HepG2 (cell line): ENCODE measurements around the gene APBA1. TPM values are rescaled to one million over a fixed set of nuclear protein-coding genes. Genes with fewer than 3 reads are reported as not detected.

Source experiments
- HOXA7 ChIP-seq: sonication (generic); formaldehyde crosslinking; IDR thresholded peaks from 2 replicates; pipeline ENCODE4 v1.8.1; 2022; ENCODE audit warnings: mild to moderate bottlenecking, missing genetic modification reagents, moderate library complexity
- ZNF605 ChIP-seq: sonication (generic); formaldehyde crosslinking; IDR thresholded peaks from 2 replicates; pipeline ENCODE4 v1.8.0; 2022; ENCODE audit warnings: mild to moderate bottlenecking, missing genetic modification reagents
- polyA plus RNA-seq, 8 experiments: library from polyadenylated mRNA; depleted of rRNA in 3 of 8; stranded (reverse) in 7 of 8; unstranded in 1 of 8; fragments of >200 nt; fragmentation: Illumina TruSeq in 4 of 8; extraction: Trizol in 4 of 8; gene quantifications; 2 replicates each; pipeline versions ENCODE4 v1.2.1 to v1.2.3, GENCODE V29; 2011 to 2016; ENCODE audit warnings: low read depth in 4 of 8, missing spikeins in 1 of 8, mixed read lengths in 1 of 8; ENCODE audit not compliant: insufficient read depth in 1 of 8
- total RNA-seq, 5 experiments: library from RNA; depleted of rRNA; stranded (reverse); fragments of >200 nt; fragmentation: Illumina TruSeq; extraction: Trizol; gene quantifications; 2 replicates each; pipeline ENCODE4 v1.2.3, GENCODE V29; 2016; ENCODE audit warnings: low read depth in 1 of 5
- TF ChIP-seq, protein P1 (sequence below): sonication (generic); formaldehyde crosslinking; IDR thresholded peaks from 2 replicates; pipeline ENCODE4 v1.4.0; 2020; ENCODE audit warnings: missing genetic modification reagents
- TF ChIP-seq, protein P2 (sequence below): sonication (generic); formaldehyde crosslinking; IDR thresholded peaks from 2 replicates; pipeline ENCODE4 v1.5.1; 2020; ENCODE audit warnings: mild to moderate bottlenecking, missing genetic modification reagents, moderate library complexity
- TF ChIP-seq, protein P3 (sequence below): sonication (generic); formaldehyde crosslinking; IDR thresholded peaks from 2 replicates; pipeline ENCODE4 v1.5.0; 2020; ENCODE audit warnings: mild to moderate bottlenecking, missing genetic modification reagents, moderate library complexity

APBA1 gene
- total and polyA plus RNA-seq, 2 of the 13 experiments (the other 11 are each of a cell fraction or from before 2014, with no cell fraction given): 0.15 TPM; not detected in 1

DNA sequence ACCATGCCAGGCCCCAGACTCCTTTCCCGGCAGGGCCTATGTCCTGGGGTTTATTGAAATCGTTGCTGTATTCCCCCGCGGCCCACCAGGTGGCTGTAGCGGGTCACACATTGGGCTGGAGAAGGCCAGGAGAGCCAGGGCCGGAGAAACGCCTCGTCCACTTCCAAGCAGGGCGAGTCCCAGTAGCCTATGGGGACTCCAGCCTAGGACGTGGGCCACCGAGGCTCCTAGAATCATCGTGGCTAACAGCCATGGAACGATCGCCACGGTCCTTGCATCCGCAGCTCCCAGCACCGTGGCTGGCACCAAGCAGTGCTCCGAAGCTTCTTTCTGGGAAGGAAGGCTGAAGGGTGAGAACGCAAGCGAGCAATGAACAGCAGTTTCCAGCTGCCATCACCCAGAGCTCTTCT lies 259.4 kb downstream of the APBA1 start (continued):
- TF ChIP-seq, protein P1, sequence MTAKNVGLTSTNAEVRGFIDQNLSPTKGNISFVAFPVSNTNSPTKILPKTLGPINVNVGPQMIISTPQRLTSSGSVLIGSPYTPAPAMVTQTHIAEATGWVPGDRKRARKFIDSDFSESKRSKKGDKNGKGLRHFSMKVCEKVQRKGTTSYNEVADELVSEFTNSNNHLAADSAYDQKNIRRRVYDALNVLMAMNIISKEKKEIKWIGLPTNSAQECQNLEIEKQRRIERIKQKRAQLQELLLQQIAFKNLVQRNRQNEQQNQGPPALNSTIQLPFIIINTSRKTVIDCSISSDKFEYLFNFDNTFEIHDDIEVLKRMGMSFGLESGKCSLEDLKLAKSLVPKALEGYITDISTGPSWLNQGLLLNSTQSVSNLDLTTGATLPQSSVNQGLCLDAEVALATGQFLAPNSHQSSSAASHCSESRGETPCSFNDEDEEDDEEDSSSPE (CRISPR knock-in tag): no peak
- TF ChIP-seq ZNF605 (CRISPR knock-in tag): no peak
- TF ChIP-seq HOXA7 (CRISPR knock-in tag): no peak
- TF ChIP-seq, protein P2, sequence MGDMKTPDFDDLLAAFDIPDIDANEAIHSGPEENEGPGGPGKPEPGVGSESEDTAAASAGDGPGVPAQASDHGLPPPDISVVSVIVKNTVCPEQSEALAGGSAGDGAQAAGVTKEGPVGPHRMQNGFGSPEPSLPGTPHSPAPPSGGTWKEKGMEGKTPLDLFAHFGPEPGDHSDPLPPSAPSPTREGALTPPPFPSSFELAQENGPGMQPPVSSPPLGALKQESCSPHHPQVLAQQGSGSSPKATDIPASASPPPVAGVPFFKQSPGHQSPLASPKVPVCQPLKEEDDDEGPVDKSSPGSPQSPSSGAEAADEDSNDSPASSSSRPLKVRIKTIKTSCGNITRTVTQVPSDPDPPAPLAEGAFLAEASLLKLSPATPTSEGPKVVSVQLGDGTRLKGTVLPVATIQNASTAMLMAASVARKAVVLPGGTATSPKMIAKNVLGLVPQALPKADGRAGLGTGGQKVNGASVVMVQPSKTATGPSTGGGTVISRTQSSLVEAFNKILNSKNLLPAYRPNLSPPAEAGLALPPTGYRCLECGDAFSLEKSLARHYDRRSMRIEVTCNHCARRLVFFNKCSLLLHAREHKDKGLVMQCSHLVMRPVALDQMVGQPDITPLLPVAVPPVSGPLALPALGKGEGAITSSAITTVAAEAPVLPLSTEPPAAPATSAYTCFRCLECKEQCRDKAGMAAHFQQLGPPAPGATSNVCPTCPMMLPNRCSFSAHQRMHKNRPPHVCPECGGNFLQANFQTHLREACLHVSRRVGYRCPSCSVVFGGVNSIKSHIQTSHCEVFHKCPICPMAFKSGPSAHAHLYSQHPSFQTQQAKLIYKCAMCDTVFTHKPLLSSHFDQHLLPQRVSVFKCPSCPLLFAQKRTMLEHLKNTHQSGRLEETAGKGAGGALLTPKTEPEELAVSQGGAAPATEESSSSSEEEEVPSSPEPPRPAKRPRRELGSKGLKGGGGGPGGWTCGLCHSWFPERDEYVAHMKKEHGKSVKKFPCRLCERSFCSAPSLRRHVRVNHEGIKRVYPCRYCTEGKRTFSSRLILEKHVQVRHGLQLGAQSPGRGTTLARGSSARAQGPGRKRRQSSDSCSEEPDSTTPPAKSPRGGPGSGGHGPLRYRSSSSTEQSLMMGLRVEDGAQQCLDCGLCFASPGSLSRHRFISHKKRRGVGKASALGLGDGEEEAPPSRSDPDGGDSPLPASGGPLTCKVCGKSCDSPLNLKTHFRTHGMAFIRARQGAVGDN (CRISPR knock-in tag): peak; percentile 22; the same call in 1 of the 2 replicates
- TF ChIP-seq, protein P3, sequence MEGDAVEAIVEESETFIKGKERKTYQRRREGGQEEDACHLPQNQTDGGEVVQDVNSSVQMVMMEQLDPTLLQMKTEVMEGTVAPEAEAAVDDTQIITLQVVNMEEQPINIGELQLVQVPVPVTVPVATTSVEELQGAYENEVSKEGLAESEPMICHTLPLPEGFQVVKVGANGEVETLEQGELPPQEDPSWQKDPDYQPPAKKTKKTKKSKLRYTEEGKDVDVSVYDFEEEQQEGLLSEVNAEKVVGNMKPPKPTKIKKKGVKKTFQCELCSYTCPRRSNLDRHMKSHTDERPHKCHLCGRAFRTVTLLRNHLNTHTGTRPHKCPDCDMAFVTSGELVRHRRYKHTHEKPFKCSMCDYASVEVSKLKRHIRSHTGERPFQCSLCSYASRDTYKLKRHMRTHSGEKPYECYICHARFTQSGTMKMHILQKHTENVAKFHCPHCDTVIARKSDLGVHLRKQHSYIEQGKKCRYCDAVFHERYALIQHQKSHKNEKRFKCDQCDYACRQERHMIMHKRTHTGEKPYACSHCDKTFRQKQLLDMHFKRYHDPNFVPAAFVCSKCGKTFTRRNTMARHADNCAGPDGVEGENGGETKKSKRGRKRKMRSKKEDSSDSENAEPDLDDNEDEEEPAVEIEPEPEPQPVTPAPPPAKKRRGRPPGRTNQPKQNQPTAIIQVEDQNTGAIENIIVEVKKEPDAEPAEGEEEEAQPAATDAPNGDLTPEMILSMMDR (CRISPR knock-in tag): peak; percentile 84
